AG09319 (cell line): ENCODE results near the gene ZNF816.
A peak's percentile ranks its signal among the peaks of the same experiment; 100 is the strongest.

Experiments
- DNase-seq: peaks from one replicate; pipeline ENCODE4 v3.0.0-alpha.2; 2010; ENCODE audit warnings: low read depth; ENCODE audit errors: extremely low read depth
- TF ChIP-seq, protein P1 (sequence below): IDR thresholded peaks from 2 replicates; pipeline ENCODE4 v1.5.1; 2011; ENCODE audit warnings: low read depth, mild to moderate bottlenecking, inconsistent platforms, low read length, moderate library complexity

Gene ZNF816

GRCh38 chr19:53002479-53002878 lies 39.8 kb upstream of the ZNF816 start:
- no peak for DNase-seq
- TF ChIP-seq, protein P1, sequence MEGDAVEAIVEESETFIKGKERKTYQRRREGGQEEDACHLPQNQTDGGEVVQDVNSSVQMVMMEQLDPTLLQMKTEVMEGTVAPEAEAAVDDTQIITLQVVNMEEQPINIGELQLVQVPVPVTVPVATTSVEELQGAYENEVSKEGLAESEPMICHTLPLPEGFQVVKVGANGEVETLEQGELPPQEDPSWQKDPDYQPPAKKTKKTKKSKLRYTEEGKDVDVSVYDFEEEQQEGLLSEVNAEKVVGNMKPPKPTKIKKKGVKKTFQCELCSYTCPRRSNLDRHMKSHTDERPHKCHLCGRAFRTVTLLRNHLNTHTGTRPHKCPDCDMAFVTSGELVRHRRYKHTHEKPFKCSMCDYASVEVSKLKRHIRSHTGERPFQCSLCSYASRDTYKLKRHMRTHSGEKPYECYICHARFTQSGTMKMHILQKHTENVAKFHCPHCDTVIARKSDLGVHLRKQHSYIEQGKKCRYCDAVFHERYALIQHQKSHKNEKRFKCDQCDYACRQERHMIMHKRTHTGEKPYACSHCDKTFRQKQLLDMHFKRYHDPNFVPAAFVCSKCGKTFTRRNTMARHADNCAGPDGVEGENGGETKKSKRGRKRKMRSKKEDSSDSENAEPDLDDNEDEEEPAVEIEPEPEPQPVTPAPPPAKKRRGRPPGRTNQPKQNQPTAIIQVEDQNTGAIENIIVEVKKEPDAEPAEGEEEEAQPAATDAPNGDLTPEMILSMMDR: no peak

GRCh38 chr19:52997975-52998374 lies 35.3 kb upstream of the ZNF816 start:
- TF ChIP-seq, protein P1: no peak
- no peak for DNase-seq

DNA sequence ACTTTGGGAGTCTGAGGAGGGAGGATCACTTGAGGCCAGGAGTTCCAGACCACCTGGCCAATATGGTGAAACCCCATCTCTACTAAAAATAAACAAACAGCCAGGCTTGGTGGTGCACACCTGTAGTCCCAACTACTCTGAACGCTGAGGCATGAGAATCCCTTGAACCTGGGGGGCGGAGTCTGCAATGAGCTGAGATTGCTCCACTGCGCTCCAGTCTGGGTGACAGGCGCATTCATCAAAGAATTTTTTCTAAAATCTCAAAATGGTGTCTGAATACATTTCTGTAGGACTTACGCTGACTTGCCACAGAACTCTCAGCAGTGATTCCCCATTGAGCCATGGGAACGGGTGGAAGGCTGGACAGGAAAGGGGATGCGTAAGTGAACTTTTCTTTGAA lies 33.0 kb upstream of the ZNF816 start:
- no peak for DNase-seq
- TF ChIP-seq, protein P1: no peak

GRCh38 chr19:52993342-52994178 lies 30.9 kb upstream of the ZNF816 start:
- TF ChIP-seq, protein P1: peak; percentile 29
- peak; percentile 42 for DNase-seq

DNA sequence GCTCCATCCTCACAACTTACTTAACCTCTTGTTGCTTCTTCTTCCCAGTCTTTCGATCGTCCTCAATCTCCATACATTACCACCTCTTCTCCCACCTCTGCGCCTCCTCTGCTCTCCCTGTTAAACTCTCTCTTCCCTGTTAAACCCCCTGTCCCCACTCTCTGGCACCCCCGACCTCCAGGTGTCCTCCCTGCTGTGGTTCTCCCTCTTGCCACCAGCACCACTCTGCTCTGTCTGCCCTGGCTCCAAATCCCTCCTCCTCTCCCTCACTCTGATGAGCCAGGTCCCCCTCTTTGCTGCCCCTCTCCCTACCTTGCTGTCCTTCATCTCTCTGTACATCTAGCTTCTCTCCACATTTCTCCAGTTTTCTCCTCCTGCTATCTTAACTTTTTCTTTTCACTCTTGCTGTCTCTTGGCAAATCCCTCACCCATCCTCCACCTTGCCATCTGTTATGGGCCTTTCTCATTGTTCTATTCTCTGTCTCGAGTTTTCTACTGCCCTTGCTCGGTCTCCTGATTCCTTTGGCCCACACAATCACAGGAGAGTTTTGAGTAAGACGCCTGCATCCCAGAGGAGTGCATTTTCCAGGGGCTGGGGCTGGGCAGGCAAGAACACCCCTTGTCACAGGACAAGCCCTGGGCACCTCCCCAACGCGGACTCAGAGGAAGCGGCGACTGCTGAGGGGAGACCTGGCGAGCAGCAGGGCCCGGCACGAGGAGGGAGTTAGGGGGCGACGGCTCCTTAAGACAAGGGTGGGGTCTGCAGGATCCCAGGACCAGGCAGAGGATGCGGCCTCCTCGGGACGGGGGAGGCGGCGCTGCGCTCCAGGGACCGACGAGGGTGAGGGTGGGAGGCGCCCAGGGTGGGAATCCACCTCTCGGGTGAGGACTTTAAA lies 29.7 kb upstream of the ZNF816 start:
- TF ChIP-seq, protein P1: no peak
- DNase-seq: no peak

DNA sequence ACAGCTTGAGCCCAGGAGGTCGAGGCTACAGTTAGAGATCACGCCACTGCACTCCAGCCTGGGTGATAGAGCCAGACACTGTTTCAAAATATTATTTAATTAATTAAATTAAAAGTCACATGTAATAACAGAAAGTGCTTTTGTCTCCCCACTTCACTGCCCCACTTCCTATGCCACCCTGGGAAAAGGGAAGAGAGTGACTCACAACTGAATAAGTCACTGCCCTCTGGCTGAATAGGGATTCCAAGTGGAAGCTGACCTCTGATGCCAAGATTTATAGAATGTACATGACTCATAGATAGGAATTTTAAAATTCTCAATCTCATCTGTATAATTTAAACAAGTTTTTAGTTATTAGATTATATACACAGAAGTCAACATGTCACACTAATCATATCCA lies 28.8 kb upstream of the ZNF816 start:
- TF ChIP-seq, protein P1: no peak

More for the DNA sequence above, 28.8 kb upstream of the ZNF816 start:
- peak; percentile 3 for DNase-seq
